ENCODE measurements around the gene MS4A4A.
"Not testable (repeated sequence)": the region's sequence is repeated elsewhere in the genome, so short reads cannot be mapped to it uniquely, and the experiment has no call there.

MS4A4A gene

GRCh38 chr11:60282286-60282685 is 1.8 kb downstream of the MS4A4A start:
- Histone ChIP-seq H3K9me3 (no peaks in the 10 kb centered on the region), H3K27me3 (no peaks in the 10 kb centered on the region), H3K36me3 (no peaks in the 10 kb centered on the region), H3K4me3 (ENCODE audit: low read depth in 1 of 2, low read length in 1 of 2) (no peak overlapping the region), H3K27ac (no peak overlapping the region), H3K4me1 (ENCODE audit: control insufficient read depth in 1 of 2, insufficient read depth in 1 of 2, low read depth in 1 of 2, low read length in 1 of 2) (peaks cover 10 to 18% of the 10 kb centered on the region in 2 experiments)
- no peak for TF ChIP-seq CTCF (IDR thresholded peaks at IDR 0.05)

- not testable (repeated sequence) for H3K4me3 ChIP-seq (ENCODE audit: low read depth in 1 of 2, low read length in 1 of 2); H3K27ac ChIP-seq; H3K9me3 ChIP-seq; H3K27me3 ChIP-seq; H3K36me3 ChIP-seq
- H3K4me1 ChIP-seq (ENCODE audit: control insufficient read depth in 1 of 2, insufficient read depth in 1 of 2, low read depth in 1 of 2, low read length in 1 of 2) = peaks cover 4 to 15% of the 10 kb centered on the region in 2 experiments
Observed at GRCh38 chr11:60285411-60286126, 5.1 kb downstream of the MS4A4A start.

- Histone ChIP-seq H3K9me3 (no peaks in the 10 kb centered on the region), H3K4me1 (ENCODE audit: control insufficient read depth in 1 of 2, insufficient read depth in 1 of 2, low read depth in 1 of 2, low read length in 1 of 2) (peaks cover 3 to 12% of the 10 kb centered on the region in 2 experiments), H3K36me3 (no peaks in the 10 kb centered on the region), H3K27me3 (no peaks in the 10 kb centered on the region), H3K27ac (no peak overlapping the region), H3K4me3 (ENCODE audit: low read depth in 1 of 2, low read length in 1 of 2) (no peak overlapping the region)
- no peak for TF ChIP-seq CTCF (IDR thresholded peaks at IDR 0.05)
Observed at GRCh38 chr11:60288531-60288930, 8.1 kb downstream of the MS4A4A start.

GRCh38 chr11:60292145-60292544 is 11.7 kb downstream of the MS4A4A start:
- Histone ChIP-seq H3K27me3 (no peaks in the 10 kb centered on the region), H3K9me3 (no peaks in the 10 kb centered on the region), H3K4me3 (ENCODE audit: low read depth in 1 of 2, low read length in 1 of 2) (no peak overlapping the region), H3K27ac (no peak overlapping the region), H3K36me3 (no peaks in the 10 kb centered on the region), H3K4me1 (ENCODE audit: control insufficient read depth in 1 of 2, insufficient read depth in 1 of 2, low read depth in 1 of 2, low read length in 1 of 2) (peaks cover 6 to 19% of the 10 kb centered on the region in 2 experiments)
- TF ChIP-seq CTCF (IDR thresholded peaks at IDR 0.05) = no peak

- no peak overlapping the region for H3K27ac ChIP-seq
- H3K9me3 ChIP-seq = no peaks in the 10 kb centered on the region
- no peak overlapping the region for H3K4me3 ChIP-seq (ENCODE audit: low read depth in 1 of 2, low read length in 1 of 2)
- H3K27me3 ChIP-seq = no peaks in the 10 kb centered on the region
- H3K36me3 ChIP-seq = no peaks in the 10 kb centered on the region
- peaks cover 10 to 20% of the 10 kb centered on the region in 2 experiments for H3K4me1 ChIP-seq (ENCODE audit: control insufficient read depth in 1 of 2, insufficient read depth in 1 of 2, low read depth in 1 of 2, low read length in 1 of 2)
- no peak for TF ChIP-seq CTCF (IDR thresholded peaks at IDR 0.05)
Observed at GRCh38 chr11:60301178-60301577, 20.7 kb downstream of the MS4A4A start.

- H3K4me3 ChIP-seq (ENCODE audit: low read depth in 1 of 2, low read length in 1 of 2); H3K27me3 ChIP-seq; H3K27ac ChIP-seq; H3K36me3 ChIP-seq; H3K9me3 ChIP-seq: not testable (repeated sequence)
- H3K4me1 ChIP-seq (ENCODE audit: control insufficient read depth in 1 of 2, insufficient read depth in 1 of 2, low read depth in 1 of 2, low read length in 1 of 2) = peaks cover 9 to 15% of the 10 kb centered on the region in 2 experiments
Observed at GRCh38 chr11:60301884-60302283, 21.4 kb downstream of the MS4A4A start.

Measured in neutrophil (primary cell).